Right lobe of liver (tissue), 4 donors: ENCODE data around the gene CDCA4.

Experiments used
- CTCF ChIP-seq, 4 donors: fragments of 200-600 bp in 3 of 4; fragments of 450-650 bp in 1 of 4; IDR thresholded peaks; one replicate each; pipeline versions ENCODE4 v1.5.1 to v1.8.0; 2016 to 2022; ENCODE audit warnings: antibody characterized with exemption in 4 of 4, mild to moderate bottlenecking in 2 of 4
- POLR2A ChIP-seq: fragments of 450-650 bp; IDR thresholded peaks from one replicate; pipeline ENCODE4 v1.6.1; 2017; ENCODE audit warnings: antibody characterized with exemption, mild to moderate bottlenecking
- donor health status: DM: no; HTN: no; CAD: no.
- donor health status: DM: no; HTN: no; CAD: no.
- donor health status: DM: no; HTN: yes; CAD: no.

DNA sequence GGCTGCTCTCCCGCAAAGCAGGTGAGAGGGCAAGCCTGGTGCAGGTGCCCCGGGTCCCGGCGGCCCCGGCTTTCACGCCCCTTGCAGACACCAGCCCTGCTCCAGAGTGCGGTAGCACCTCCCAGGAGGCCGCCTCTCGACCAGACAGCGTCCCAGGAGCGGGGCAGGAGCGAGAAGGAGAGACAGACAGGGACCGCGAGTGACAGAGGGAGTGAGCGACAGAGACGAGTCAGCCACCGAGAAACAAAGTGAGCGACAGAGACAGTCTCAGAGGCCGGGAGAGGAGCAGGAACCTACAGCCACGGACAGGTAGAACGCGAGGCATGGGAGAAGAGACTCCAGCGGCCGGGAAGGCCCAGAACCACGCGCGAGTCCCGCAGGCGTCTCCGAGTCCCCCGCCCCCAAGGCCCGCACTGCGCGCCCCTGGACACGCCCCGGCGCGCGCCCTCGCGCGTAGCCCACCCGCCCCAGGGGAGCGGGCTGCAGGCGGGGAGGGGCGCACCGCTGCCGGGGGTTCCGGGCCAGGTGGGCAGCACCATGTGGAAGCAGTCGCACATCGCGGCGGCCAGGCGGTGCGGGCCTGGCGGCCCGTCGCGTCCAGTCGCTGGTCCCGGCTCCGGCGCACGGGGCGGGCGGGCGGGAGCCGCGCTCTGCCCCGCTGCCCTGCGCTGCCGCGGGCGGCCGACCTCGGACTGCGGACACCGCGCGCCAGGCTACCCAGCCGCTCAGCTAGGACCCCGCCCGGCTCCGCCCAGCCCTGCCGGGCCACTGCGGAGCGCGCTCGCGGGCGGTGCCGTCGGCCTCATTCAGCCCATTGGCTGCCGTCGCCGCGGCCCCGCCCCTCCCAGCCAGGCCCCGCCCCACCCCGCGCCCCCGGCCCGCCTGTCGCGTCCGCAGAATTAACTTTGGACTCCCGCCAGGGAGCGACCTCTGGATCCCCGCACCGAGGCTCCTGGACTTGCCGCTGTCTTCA, 42.9 kb downstream of the CDCA4 start, which contains the start of gene AHNAK2:
- TF ChIP-seq CTCF (IDR thresholded peaks at IDR 0.05) (no peak), POLR2A (peak; percentile 73)
